ENCODE data around the gene NEXMIF.

DNA sequence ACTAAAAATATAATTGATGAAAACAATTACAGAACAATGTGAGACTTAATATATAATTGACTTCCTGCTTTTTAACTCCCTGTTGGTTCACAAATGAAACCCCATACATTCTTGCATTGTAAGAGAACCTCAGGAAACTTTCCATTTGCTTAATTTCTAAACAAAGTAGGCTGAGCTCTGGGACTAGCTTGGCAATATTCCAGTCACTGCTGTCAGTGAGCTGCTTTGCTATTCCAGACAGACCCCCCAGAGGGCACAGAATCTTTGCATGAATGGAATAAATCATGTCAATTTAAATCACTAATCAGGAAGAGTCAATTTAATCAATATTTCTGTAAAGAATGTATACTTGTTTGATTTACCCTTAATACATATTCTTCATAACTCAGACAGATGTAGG, 110.6 kb downstream of the NEXMIF start:
- TF ChIP-seq, protein P1, sequence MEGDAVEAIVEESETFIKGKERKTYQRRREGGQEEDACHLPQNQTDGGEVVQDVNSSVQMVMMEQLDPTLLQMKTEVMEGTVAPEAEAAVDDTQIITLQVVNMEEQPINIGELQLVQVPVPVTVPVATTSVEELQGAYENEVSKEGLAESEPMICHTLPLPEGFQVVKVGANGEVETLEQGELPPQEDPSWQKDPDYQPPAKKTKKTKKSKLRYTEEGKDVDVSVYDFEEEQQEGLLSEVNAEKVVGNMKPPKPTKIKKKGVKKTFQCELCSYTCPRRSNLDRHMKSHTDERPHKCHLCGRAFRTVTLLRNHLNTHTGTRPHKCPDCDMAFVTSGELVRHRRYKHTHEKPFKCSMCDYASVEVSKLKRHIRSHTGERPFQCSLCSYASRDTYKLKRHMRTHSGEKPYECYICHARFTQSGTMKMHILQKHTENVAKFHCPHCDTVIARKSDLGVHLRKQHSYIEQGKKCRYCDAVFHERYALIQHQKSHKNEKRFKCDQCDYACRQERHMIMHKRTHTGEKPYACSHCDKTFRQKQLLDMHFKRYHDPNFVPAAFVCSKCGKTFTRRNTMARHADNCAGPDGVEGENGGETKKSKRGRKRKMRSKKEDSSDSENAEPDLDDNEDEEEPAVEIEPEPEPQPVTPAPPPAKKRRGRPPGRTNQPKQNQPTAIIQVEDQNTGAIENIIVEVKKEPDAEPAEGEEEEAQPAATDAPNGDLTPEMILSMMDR (IDR thresholded peaks at IDR 0.05), result no peak
- TF ChIP-seq POLR2AphosphoS5 (IDR thresholded peaks at IDR 0.05), result no peak
- TF ChIP-seq POLR2A (IDR thresholded peaks at IDR 0.05), result no peak
